EH (cell line): ENCODE data around the gene ANO4.
"Not testable (repeated sequence)": the region's sequence is repeated elsewhere in the genome, so short reads cannot be mapped to it uniquely, and the experiment has no call there.

Source experiments
- DNase-seq: peaks from one replicate; pipeline ENCODE4 v3.0.0-alpha.2; 2015; ENCODE audit warnings: low read depth

The ANO4 gene

GRCh38 chr12:101089271-101089670 lies 294.7 kb downstream of the ANO4 start:
- DNase-seq = no peak

- DNase-seq = not testable (repeated sequence)
These were observed 295.6 kb downstream of the ANO4 start for GRCh38 chr12:101090222-101090621.

- no peak for DNase-seq
These were observed 303.4 kb downstream of the ANO4 start for GRCh38 chr12:101097829-101098580.

GRCh38 chr12:101107032-101107763 lies 312.6 kb downstream of the ANO4 start:
- no peak for DNase-seq

- DNase-seq = no peak
These were observed 313.6 kb downstream of the ANO4 start for GRCh38 chr12:101108130-101108529.

GRCh38 chr12:101110866-101111265 lies 316.3 kb downstream of the ANO4 start:
- DNase-seq = no peak

GRCh38 chr12:101111441-101111840 lies 316.9 kb downstream of the ANO4 start:
- no peak for DNase-seq

GRCh38 chr12:101115326-101115725 lies 320.8 kb downstream of the ANO4 start:
- DNase-seq = no peak

GRCh38 chr12:101116911-101117310 lies 322.3 kb downstream of the ANO4 start:
- no peak for DNase-seq

GRCh38 chr12:101117842-101118241 lies 323.3 kb downstream of the ANO4 start:
- peak; percentile 18 for DNase-seq

GRCh38 chr12:101127521-101128219 lies 333.1 kb downstream of the ANO4 start:
- peak; percentile 86 for DNase-seq

GRCh38 chr12:101145777-101146431 lies 351.3 kb downstream of the ANO4 start:
- not testable (repeated sequence) for DNase-seq

- DNase-seq = no peak
These were observed 370.7 kb downstream of the ANO4 start for GRCh38 chr12:101165319-101165718.

GRCh38 chr12:101166866-101167265 lies 372.3 kb downstream of the ANO4 start:
- DNase-seq = no peak

- no peak for DNase-seq
These were observed 373.4 kb downstream of the ANO4 start for GRCh38 chr12:101168001-101168400.

- peak; percentile 55 for DNase-seq
These were observed 377.7 kb downstream of the ANO4 start for GRCh38 chr12:101172316-101172715.

- no peak for DNase-seq
These were observed 378.7 kb downstream of the ANO4 start for GRCh38 chr12:101173197-101173749.

GRCh38 chr12:101174541-101174940 lies 380.0 kb downstream of the ANO4 start:
- no peak for DNase-seq
